GM06990 (cell line): ENCODE data around the gene PLEKHO2.

ENCODE experiments used
- DNase-seq: peaks from one replicate; pipeline ENCODE4 v3.0.0-alpha.2; 2011; ENCODE audit not compliant: insufficient read length; ENCODE audit errors: extremely low read depth
- H3K27me3 ChIP-seq: replicated peaks from 2 replicates; pipeline ENCODE4 v1.6.0; 2011; ENCODE audit warnings: low read length; ENCODE audit not compliant: control insufficient read depth, insufficient read depth
- H3K36me3 ChIP-seq: 2 replicates; pipeline ENCODE4 v1.5.1; 2011; ENCODE audit warnings: low read length; ENCODE audit not compliant: control insufficient read depth, insufficient read depth
- H3K4me3 ChIP-seq: replicated peaks from 2 replicates; pipeline ENCODE4 v1.5.1; 2011; ENCODE audit warnings: low read depth, mild to moderate bottlenecking, control low read depth, low read length
- TF ChIP-seq, protein P1 (sequence below): IDR thresholded peaks from 2 replicates; pipeline ENCODE4 v1.5.1; 2011; ENCODE audit warnings: low read length, control low read depth, mild to moderate bottlenecking, inconsistent platforms; ENCODE audit not compliant: insufficient read depth, poor library complexity, severe bottlenecking

Gene PLEKHO2

DNA sequence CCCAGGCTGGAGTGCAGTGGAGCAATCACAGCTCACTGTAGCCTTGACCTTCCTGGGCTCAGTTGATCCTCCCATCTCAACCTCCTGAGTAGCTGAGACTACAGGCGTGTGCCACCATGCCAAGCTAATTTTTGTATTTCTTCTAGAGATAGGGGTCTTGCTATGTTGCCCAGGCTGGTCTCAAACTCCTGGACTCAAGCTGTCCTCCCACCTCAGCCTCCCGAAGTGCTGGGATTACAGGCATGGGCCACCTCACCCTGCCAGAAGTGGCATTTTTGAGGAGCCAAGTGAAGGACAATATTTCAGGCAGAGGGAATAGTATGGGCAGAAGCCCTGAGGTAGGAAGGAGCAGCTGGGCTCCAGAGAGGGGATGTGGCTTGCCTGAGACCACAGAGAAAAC, 74.7 kb downstream of the PLEKHO2 start:
- no peaks in the 10 kb centered on the region for H3K27me3 ChIP-seq
- no peaks in the 10 kb centered on the region; the same call in 1 of the 2 replicates for H3K36me3 ChIP-seq
- no peak for DNase-seq
- no peak overlapping the region for H3K4me3 ChIP-seq
- TF ChIP-seq, protein P1, sequence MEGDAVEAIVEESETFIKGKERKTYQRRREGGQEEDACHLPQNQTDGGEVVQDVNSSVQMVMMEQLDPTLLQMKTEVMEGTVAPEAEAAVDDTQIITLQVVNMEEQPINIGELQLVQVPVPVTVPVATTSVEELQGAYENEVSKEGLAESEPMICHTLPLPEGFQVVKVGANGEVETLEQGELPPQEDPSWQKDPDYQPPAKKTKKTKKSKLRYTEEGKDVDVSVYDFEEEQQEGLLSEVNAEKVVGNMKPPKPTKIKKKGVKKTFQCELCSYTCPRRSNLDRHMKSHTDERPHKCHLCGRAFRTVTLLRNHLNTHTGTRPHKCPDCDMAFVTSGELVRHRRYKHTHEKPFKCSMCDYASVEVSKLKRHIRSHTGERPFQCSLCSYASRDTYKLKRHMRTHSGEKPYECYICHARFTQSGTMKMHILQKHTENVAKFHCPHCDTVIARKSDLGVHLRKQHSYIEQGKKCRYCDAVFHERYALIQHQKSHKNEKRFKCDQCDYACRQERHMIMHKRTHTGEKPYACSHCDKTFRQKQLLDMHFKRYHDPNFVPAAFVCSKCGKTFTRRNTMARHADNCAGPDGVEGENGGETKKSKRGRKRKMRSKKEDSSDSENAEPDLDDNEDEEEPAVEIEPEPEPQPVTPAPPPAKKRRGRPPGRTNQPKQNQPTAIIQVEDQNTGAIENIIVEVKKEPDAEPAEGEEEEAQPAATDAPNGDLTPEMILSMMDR = no peak

DNA sequence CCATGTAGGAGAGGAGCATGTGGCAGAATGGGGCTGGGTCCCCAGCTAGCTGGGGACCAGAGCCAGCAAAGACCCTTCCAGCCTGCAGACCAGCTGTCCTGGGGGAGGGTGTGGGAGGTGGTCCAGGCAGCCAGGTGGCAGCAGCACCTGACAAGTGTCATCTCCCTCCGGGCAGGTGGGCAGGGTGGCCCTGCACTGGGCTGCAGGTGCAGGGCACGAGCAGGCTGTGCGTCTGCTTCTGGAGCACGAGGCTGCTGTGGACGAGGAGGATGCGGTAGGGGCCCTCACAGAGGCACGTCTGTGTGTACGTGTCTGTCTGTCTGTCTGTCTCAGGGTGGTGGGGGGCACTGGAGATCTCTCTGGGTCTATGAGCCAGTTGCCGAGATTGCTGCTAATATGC, 75.5 kb downstream of the PLEKHO2 start:
- TF ChIP-seq, protein P1 = no peak
- DNase-seq = no peak
- H3K27me3 ChIP-seq = no peaks in the 10 kb centered on the region
- H3K4me3 ChIP-seq = no peak overlapping the region
- no peaks in the 10 kb centered on the region; the same call in 1 of the 2 replicates for H3K36me3 ChIP-seq
